Putamen (tissue), 1 donor: ENCODE measurements around the gene KIF19.
"Not testable (repeated sequence)": the region's sequence is repeated elsewhere in the genome, so short reads cannot be mapped to it uniquely, and the experiment has no call there.

Source experiments
- DNase-seq: peaks from one replicate; pipeline ENCODE4 v3.0.0-alpha.2; 2016; ENCODE audit warnings: low spot score

The KIF19 gene

GRCh38 chr17:74389937-74390679 lies 64.1 kb downstream of the KIF19 start:
- no peak for DNase-seq

- DNase-seq, result no peak
These were observed 64.9 kb downstream of the KIF19 start for GRCh38 chr17:74390680-74391653.

DNA sequence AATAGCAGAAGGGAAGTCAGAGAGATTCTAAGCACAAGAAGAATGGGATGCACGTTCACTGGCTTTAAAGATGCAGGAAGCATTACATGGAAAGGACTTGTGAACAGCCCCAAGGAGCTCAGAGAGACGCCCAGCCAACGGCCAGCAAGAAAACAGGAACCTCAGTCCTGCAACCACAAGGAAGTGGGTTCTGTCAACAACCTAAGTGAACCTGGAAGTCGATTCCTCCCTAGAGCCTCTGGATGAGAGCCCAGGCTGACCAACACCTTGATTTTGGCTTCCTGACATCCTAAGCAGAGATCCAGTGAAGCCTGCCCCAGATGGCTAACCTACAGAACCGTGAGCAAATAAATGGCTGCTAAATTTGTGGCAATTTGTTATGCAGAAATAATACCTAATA lies 65.7 kb downstream of the KIF19 start:
- no peak for DNase-seq

DNA sequence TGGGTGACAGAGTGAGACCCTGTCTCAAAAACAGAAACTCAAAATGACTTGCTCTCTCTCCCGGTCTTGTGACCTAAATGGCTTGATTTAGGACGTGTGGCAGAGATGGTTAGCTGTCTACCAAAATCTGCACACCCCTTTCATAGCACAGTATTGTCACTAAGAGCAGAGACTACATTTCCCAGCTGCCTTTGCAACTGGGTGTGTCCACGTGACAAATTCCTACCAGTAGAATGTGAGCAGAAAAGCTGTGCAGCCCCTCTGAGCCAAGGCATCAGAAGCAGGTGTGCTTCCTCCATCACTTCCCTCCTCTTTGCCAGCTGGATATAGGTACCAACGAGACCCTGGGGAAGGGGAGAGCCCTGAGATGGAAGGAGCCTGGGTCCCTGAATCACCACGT lies 66.8 kb downstream of the KIF19 start:
- DNase-seq, result no peak

- no peak for DNase-seq
These were observed 67.4 kb downstream of the KIF19 start for GRCh38 chr17:74393346-74393942.

GRCh38 chr17:74394275-74394950 lies 68.4 kb downstream of the KIF19 start:
- no peak for DNase-seq

- no peak for DNase-seq
These were observed 69.0 kb downstream of the KIF19 start for GRCh38 chr17:74394977-74395376.

DNA sequence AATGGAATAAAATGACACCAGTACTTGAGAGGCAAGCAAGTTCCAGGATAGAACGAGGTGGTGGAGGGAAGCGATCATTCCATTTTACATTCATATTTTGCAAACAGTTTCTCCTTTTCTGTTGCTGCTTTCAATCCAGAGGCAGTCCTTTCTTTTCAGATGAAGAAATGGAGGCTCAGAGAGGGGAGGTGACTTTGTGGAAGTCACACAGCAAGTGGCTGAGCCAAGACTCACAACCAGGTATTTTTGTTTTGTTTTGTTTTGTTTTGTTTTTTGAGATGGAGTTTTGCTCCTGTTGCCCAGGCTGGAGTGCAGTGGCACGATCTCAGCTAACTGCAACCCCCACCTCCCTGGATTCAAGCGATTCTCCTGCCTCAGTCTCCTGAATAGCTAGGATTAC lies 70.5 kb downstream of the KIF19 start:
- DNase-seq, result no peak

GRCh38 chr17:74402048-74402447 lies 76.0 kb downstream of the KIF19 start:
- DNase-seq, result no peak

GRCh38 chr17:74403512-74404137 lies 77.6 kb downstream of the KIF19 start:
- no peak for DNase-seq

GRCh38 chr17:74404218-74404617 lies 78.2 kb downstream of the KIF19 start:
- DNase-seq, result no peak

- no peak for DNase-seq
These were observed 78.8 kb downstream of the KIF19 start for GRCh38 chr17:74404789-74405188.

DNA sequence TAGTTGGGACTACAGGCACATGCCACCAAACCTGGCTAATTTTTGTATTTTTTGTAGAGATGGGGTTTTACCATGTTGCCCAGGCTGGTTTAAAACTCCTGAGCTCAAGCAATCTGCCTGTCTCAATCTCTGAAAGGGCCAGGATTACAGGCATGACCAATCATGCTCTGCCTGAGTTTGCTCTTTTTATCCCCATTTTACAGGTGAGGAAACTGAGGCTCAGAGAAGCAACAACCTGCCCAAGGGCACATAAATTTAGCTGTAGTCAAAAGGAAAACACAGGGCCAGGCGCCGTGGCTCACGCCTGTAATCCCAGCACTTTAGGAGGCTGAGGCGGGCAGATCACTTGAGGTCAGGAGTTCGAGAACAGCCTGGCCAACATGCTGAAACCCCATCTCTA lies 79.3 kb downstream of the KIF19 start:
- DNase-seq, result not testable (repeated sequence)
